Neuronal stem cell (in vitro differentiated cells): ENCODE results near the gene ATAD1.
A peak's percentile ranks its signal among the peaks of the same experiment; 100 is the strongest.
"Not testable (repeated sequence)": the region's sequence is repeated elsewhere in the genome, so short reads cannot be mapped to it uniquely, and the experiment has no call there.

ENCODE experiments used
- DNase-seq: peaks from one replicate; pipeline ENCODE4 v3.0.0-alpha.2; 2013; ENCODE audit warnings: low spot score
- H2AFZ ChIP-seq: one replicate; pipeline ENCODE4 v1.6.1; 2013; ENCODE audit warnings: mild to moderate bottlenecking, low read length, inconsistent platforms
- H2AK5ac ChIP-seq: 2 replicates; pipeline ENCODE4 v1.6.1; 2013; ENCODE audit warnings: low read depth, mild to moderate bottlenecking, inconsistent platforms, low read length, moderate library complexity, mixed read lengths
- H2BK120ac ChIP-seq: 2 replicates; pipeline ENCODE4 v1.6.1; 2013; ENCODE audit warnings: low read depth, mild to moderate bottlenecking, inconsistent platforms, low read length, moderate library complexity, mixed read lengths
- H2BK12ac ChIP-seq: one replicate; pipeline ENCODE4 v1.6.1; 2013; ENCODE audit warnings: low read length, inconsistent platforms
- H2BK15ac ChIP-seq: 2 replicates; pipeline ENCODE4 v1.6.1; 2013; ENCODE audit warnings: mild to moderate bottlenecking, low read length, inconsistent platforms, mixed read lengths
- H2BK5ac ChIP-seq: one replicate; pipeline ENCODE4 v1.6.1; 2013; ENCODE audit warnings: inconsistent platforms, mild to moderate bottlenecking, low read length, moderate library complexity
- H3K14ac ChIP-seq: one replicate; pipeline ENCODE4 v1.6.1; 2013; ENCODE audit warnings: low read length, inconsistent platforms
- H3K18ac ChIP-seq: 2 replicates; pipeline ENCODE4 v1.6.1; 2013; ENCODE audit warnings: low read length, inconsistent platforms
- H3K23ac ChIP-seq: 2 replicates; pipeline ENCODE4 v1.6.1; 2013; ENCODE audit warnings: low read depth, mild to moderate bottlenecking, mixed read lengths, low read length, inconsistent platforms; ENCODE audit not compliant: poor library complexity
- H3K27ac ChIP-seq: replicated peaks from 3 replicates; pipeline ENCODE4 v1.5.1; 2013; ENCODE audit warnings: low read length, inconsistent platforms
- H3K27me3 ChIP-seq, 3 experiments: 2 replicates each; pipeline ENCODE4 v1.6.1; 2013; ENCODE audit warnings: low read length in 3 of 3, mild to moderate bottlenecking in 2 of 3, inconsistent platforms in 1 of 3, low read depth in 1 of 3, mixed read lengths in 1 of 3, moderate library complexity in 1 of 3; ENCODE audit not compliant: control insufficient read depth in 3 of 3, insufficient read depth in 3 of 3
- H3K36me3 ChIP-seq, 2 donors: replicated peaks in 1 of 2; 2 replicates each; pipeline ENCODE4 v1.6.1; 2013; ENCODE audit warnings: low read length in 2 of 2; ENCODE audit not compliant: control insufficient read depth in 2 of 2, insufficient read depth in 2 of 2
- H3K4ac ChIP-seq: 2 replicates; pipeline ENCODE4 v1.6.1; 2013; ENCODE audit warnings: inconsistent platforms, mild to moderate bottlenecking, low read length, moderate library complexity
- H3K4me1 ChIP-seq, 2 donors: 1 replicate in 1 of 2; 2 replicates in 1 of 2; pipeline ENCODE4 v1.6.1; 2013; ENCODE audit warnings: low read length in 2 of 2, low read depth in 1 of 2; ENCODE audit not compliant: control insufficient read depth in 2 of 2, insufficient read depth in 1 of 2
- H3K4me2 ChIP-seq: one replicate; pipeline ENCODE4 v1.6.1; 2013; ENCODE audit warnings: mild to moderate bottlenecking, low read length, inconsistent platforms; ENCODE audit not compliant: insufficient read depth, poor library complexity, severe bottlenecking
- H3K4me3 ChIP-seq, 2 donors: 2 replicates each; pipeline ENCODE4 v1.5.1; 2013; ENCODE audit warnings: low read length in 2 of 2, mild to moderate bottlenecking in 2 of 2, inconsistent platforms in 1 of 2, moderate library complexity in 1 of 2
- H3K79me1 ChIP-seq: one replicate; pipeline ENCODE4 v1.6.1; 2013; ENCODE audit warnings: low read depth, mild to moderate bottlenecking, inconsistent platforms, low read length, moderate library complexity
- H3K9ac ChIP-seq: one replicate; pipeline ENCODE4 v1.6.1; 2013; ENCODE audit warnings: mild to moderate bottlenecking, low read depth, low read length, inconsistent platforms; ENCODE audit not compliant: poor library complexity
- H3K9me3 ChIP-seq, 2 donors: replicated peaks in 1 of 2; 2 replicates each; pipeline versions ENCODE3 to v1.6.1; 2013; ENCODE audit warnings: low read length in 2 of 2, mild to moderate bottlenecking in 2 of 2, inconsistent platforms in 1 of 2, low read depth in 1 of 2, mixed read lengths in 1 of 2, moderate library complexity in 1 of 2; ENCODE audit not compliant: control insufficient read depth in 2 of 2, insufficient read depth in 1 of 2
- H4K8ac ChIP-seq: one replicate; pipeline ENCODE4 v1.6.1; 2013; ENCODE audit warnings: low read depth, mild to moderate bottlenecking, inconsistent platforms, low read length, moderate library complexity
- H4K91ac ChIP-seq: one replicate; pipeline ENCODE4 v1.6.1; 2013; ENCODE audit warnings: low read length, low read depth, mild to moderate bottlenecking, inconsistent platforms; ENCODE audit not compliant: poor library complexity
- WGBS, 2 donors: extraction: QIAGEN DNeasy Blood & Tissue Kit; methylation state at CpG; one replicate each; pipeline ENCODE4 v1.1.7; 2013; ENCODE audit warnings: missing lambda C conversion rate in 2 of 2, mixed read lengths in 1 of 2; ENCODE audit not compliant: insufficient read length in 2 of 2, insufficient replicate concordance in 1 of 2; ENCODE audit errors: extremely low coverage in 2 of 2; 5-methylcytosine and 5-hydroxymethylcytosine counted together

ATAD1 gene

DNA sequence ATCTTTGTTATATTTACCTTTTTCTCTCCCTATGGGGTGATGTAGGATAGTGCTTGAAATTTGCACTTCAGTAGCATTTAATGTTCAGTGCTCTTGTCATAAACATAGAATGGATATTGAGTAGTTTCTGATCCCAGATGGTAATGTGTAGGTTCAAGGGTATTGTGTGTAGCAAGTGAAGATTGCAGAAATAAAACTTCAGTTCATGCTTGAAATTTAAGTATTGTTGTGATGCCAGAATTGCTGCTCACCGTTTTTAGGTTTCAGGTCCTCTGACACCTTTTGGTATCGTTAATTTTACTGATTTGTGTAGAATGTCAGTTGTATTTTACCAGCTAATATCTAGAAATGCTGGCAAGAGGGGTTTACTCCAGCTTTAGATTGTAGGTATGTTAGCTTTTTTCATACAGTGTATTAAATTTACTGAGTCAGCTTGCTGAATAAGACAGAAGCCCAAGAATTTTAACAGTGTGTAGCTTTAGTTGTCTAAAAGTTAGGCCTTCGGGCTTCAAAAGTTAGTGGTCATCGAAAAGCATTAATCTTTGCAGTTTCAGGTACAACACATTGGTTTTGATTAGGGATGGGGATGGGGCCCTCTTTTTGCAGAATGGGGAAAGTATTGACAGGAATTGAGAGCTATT, 47.3 kb upstream of the ATAD1 start:
- peaks cover 0 to 25% of the 10 kb centered on the region in 2 donors for H3K36me3 ChIP-seq
- H2BK5ac ChIP-seq, result no peak overlapping the region
- whole genome bisulfite sequencing, 2 donors, result no CpG with 5 or more reads among the region's 4 CpGs
- peaks cover 6% of the 10 kb centered on the region for H3K79me1 ChIP-seq
- peak overlapping the region; percentile 48 for H3K4me2 ChIP-seq
- no peak overlapping the region for H2BK12ac ChIP-seq
- H3K4me3 ChIP-seq, result peak overlapping the region; percentile 71 to 98
- peaks cover 2 to 6% of the 10 kb centered on the region in 2 donors for H3K4me1 ChIP-seq
- H2BK120ac ChIP-seq, result no peak overlapping the region
- no peak overlapping the region for H3K9ac ChIP-seq
- H3K4ac ChIP-seq, result no peak overlapping the region
- no peak for DNase-seq
- no peaks in the 10 kb centered on the region for H3K27me3 ChIP-seq
- no peak overlapping the region for H3K14ac ChIP-seq
- H3K23ac ChIP-seq, result no peak overlapping the region
- peaks cover 0 to 8% of the 10 kb centered on the region in 2 donors for H3K9me3 ChIP-seq
- H4K8ac ChIP-seq, result no peak overlapping the region
- H2BK15ac ChIP-seq, result no peak overlapping the region
- H3K27ac ChIP-seq, result no peak overlapping the region
- H4K91ac ChIP-seq, result no peak overlapping the region
- no peak overlapping the region for H2AFZ ChIP-seq
- H2AK5ac ChIP-seq, result no peak overlapping the region
- no peak overlapping the region for H3K18ac ChIP-seq

DNA sequence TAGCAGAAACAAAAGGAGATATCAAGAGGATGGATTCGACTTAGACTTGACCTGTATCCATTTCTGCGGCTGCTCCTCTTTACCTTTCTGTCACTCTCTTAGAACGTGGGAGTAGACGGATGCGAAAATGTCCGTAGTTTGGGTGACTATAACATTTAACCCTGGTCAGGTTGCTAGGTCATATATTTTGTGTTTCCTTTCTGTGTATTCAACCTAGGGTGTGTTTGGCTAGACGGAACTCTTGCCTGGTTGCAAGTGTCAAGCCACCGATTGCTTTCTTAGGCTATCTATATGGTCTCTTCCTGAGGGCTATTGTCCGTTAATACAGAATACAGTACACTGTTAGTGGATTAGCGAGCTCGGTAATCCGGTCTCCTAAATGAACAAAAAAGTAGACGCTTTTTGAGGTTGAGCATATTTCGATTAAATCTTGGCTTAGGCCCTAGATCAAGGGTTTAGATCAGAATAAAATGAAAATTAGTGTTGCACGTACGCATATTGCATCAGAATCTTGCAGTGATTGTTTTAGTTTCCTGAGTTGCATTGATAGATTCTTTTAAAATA, 46.6 kb upstream of the ATAD1 start:
- H3K4ac ChIP-seq, result no peak overlapping the region
- peak overlapping the region; percentile 91 to 98 for H3K4me3 ChIP-seq
- H4K8ac ChIP-seq, result no peak overlapping the region
- peaks cover 0 to 20% of the 10 kb centered on the region in 2 donors for H3K36me3 ChIP-seq
- peak overlapping the region; percentile 86 for H3K9ac ChIP-seq
- H2BK12ac ChIP-seq, result no peak overlapping the region
- H2BK120ac ChIP-seq, result no peak overlapping the region
- no peak overlapping the region for H3K14ac ChIP-seq
- peak overlapping the region; percentile 78 for H3K4me2 ChIP-seq
- no peak overlapping the region for H3K27ac ChIP-seq
- no peaks in the 10 kb centered on the region for H3K27me3 ChIP-seq
- H3K23ac ChIP-seq, result no peak overlapping the region
- no CpG with 5 or more reads among the region's 16 CpGs for WGBS, 2 donors
- no peak overlapping the region for H2AFZ ChIP-seq
- H4K91ac ChIP-seq, result no peak overlapping the region
- H3K79me1 ChIP-seq, result peaks cover 6% of the 10 kb centered on the region
- H2BK5ac ChIP-seq, result no peak overlapping the region
- peak; percentile 2 for DNase-seq
- H3K9me3 ChIP-seq, result peaks cover 0 to 8% of the 10 kb centered on the region in 2 donors
- H3K18ac ChIP-seq, result no peak overlapping the region
- no peak overlapping the region for H2AK5ac ChIP-seq
- H2BK15ac ChIP-seq, result no peak overlapping the region
- H3K4me1 ChIP-seq, result peaks cover 3 to 6% of the 10 kb centered on the region in 2 donors

DNA sequence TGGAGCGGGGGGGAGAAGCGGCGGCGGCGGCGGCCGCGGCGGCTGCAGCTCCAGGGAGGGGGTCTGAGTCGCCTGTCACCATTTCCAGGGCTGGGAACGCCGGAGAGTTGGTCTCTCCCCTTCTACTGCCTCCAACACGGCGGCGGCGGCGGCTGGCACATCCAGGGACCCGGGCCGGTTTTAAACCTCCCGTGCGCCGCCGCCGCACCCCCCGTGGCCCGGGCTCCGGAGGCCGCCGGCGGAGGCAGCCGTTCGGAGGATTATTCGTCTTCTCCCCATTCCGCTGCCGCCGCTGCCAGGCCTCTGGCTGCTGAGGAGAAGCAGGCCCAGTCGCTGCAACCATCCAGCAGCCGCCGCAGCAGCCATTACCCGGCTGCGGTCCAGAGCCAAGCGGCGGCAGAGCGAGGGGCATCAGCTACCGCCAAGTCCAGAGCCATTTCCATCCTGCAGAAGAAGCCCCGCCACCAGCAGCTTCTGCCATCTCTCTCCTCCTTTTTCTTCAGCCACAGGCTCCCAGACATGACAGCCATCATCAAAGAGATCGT, 46.0 kb upstream of the ATAD1 start:
- H3K18ac ChIP-seq, result peak overlapping the region; percentile 95
- not testable (repeated sequence) for H3K14ac ChIP-seq, DNase-seq, H2BK15ac ChIP-seq, H3K27me3 ChIP-seq, H2BK12ac ChIP-seq, H3K9me3 ChIP-seq, H4K91ac ChIP-seq, H3K4ac ChIP-seq, H3K4me1 ChIP-seq, H4K8ac ChIP-seq, H2AK5ac ChIP-seq, H3K79me1 ChIP-seq
- H3K4me3 ChIP-seq, result peak overlapping the region; percentile 94 to 98
- peak overlapping the region; percentile 78 for H3K4me2 ChIP-seq
- peak overlapping the region; percentile 96 for H2BK120ac ChIP-seq
- peaks cover 0 to 14% of the 10 kb centered on the region in 2 donors for H3K36me3 ChIP-seq
- peak overlapping the region; percentile 98 for H2BK5ac ChIP-seq
- WGBS, 2 donors, result no CpG with 5 or more reads among the region's 47 CpGs
- peak overlapping the region; percentile 92 for H2AFZ ChIP-seq
- H3K23ac ChIP-seq, result peak overlapping the region; percentile 98
- peak overlapping the region; percentile 99 for H3K27ac ChIP-seq
- H3K9ac ChIP-seq, result peak overlapping the region; percentile 86
